GM12875 (cell line): ENCODE results near the gene KCNC1.

Experiments used
- H3K4me3 ChIP-seq: one replicate; pipeline ENCODE4 v1.5.1; 2011; ENCODE audit warnings: low read depth, low read length, control low read depth
- TF ChIP-seq, protein P1 (sequence below): IDR thresholded peaks from 2 replicates; pipeline ENCODE4 v1.5.1; 2011; ENCODE audit warnings: low read depth, mild to moderate bottlenecking, control low read depth, inconsistent platforms, low read length, moderate library complexity, borderline replicate concordance; ENCODE audit not compliant: insufficient read depth

The KCNC1 gene

DNA sequence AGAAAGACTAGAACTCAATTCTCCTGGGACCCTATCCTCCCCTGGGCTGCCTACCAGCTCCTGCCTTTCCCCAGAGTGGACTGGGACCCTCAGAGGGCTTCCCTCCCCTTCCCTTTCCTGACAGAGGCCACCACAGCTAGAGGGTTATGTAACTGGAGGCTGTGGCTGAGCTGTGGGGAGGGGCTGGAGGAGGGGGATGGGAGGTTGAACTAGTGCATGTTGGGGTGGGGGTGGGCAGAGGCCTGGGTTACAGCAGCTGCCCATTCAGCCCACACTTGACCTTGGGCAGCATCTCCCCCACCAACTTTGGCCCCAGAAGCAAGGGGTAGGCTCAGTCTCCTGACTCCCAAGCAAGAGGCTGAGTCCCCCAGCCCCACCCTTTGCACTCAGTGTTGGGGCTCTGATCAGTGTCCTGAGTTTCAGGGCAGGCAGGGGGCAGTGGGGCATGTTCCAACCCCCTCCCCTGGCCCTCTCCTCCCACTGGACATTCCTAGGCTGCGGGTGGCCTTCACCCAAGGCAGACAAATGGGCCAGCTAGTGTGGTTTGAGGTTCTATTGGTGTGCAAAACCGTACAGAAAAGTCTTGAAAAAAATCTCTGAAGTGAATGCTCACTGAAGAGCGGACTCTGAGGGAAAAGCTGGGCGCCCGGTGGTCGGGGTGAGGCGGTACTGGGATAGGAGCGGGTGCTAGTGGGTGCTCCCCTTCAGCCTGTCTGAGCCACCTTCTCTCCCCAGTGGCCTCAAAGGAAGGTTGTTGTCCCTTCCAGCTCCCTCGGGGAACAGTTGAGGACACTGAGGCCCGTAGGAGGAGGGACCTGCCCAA is 3.8 kb downstream of the KCNC1 start:
- no peak overlapping the region for H3K4me3 ChIP-seq
- TF ChIP-seq, protein P1, sequence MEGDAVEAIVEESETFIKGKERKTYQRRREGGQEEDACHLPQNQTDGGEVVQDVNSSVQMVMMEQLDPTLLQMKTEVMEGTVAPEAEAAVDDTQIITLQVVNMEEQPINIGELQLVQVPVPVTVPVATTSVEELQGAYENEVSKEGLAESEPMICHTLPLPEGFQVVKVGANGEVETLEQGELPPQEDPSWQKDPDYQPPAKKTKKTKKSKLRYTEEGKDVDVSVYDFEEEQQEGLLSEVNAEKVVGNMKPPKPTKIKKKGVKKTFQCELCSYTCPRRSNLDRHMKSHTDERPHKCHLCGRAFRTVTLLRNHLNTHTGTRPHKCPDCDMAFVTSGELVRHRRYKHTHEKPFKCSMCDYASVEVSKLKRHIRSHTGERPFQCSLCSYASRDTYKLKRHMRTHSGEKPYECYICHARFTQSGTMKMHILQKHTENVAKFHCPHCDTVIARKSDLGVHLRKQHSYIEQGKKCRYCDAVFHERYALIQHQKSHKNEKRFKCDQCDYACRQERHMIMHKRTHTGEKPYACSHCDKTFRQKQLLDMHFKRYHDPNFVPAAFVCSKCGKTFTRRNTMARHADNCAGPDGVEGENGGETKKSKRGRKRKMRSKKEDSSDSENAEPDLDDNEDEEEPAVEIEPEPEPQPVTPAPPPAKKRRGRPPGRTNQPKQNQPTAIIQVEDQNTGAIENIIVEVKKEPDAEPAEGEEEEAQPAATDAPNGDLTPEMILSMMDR = no peak

DNA sequence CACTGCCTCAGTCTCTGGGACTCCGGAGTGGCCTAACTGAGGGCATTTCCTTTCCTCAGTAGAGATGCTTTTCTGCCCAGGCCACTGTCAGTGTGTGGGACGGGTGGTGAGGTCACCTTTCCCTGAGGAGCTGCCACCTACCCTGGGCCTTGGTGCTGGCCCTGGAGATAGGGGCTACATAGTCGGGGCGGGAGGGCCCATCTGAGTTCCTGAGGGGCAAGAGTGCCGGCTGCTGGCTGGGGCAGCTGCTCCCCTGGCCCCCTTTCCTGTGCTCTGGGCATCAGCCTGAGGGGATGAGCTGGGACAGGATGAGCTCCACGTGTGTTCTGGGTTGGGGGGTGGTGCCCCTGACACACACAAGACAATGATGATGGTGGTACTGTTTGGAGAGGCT is 5.4 kb downstream of the KCNC1 start:
- H3K4me3 ChIP-seq = no peak overlapping the region
- TF ChIP-seq, protein P1 = no peak

DNA sequence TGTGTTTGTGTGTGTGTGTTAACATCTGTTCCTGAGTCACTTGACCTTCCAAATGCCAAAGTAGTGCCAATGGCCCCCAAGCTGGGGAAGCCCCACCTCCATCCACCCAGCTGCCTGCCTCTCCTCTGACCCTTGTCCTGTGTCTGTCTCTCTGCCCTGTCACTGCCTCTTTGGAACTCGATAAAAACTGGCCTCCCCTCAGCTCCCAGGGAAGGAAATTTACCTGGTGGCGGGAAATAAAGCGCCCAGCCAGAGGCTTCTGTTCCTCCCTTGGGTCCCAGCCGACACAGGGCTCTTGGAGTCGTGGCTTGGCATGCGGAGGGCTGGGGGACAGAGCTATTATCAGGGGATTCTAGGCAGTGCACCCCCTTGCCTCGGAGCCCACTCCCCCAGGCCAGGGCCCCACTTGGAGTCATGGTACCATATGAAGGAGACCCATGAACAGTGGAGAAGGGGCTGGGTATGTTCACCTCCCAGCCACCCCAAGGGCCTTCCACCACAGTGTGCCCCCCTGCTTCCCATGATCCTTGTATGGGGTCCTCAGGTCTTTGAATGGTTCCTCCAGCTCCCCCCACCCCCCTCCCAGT is 6.2 kb downstream of the KCNC1 start:
- H3K4me3 ChIP-seq = no peak overlapping the region
- TF ChIP-seq, protein P1 = no peak

GRCh38 chr11:17741487-17741886 is 6.9 kb downstream of the KCNC1 start:
- H3K4me3 ChIP-seq = no peak overlapping the region
- TF ChIP-seq, protein P1 = no peak

DNA sequence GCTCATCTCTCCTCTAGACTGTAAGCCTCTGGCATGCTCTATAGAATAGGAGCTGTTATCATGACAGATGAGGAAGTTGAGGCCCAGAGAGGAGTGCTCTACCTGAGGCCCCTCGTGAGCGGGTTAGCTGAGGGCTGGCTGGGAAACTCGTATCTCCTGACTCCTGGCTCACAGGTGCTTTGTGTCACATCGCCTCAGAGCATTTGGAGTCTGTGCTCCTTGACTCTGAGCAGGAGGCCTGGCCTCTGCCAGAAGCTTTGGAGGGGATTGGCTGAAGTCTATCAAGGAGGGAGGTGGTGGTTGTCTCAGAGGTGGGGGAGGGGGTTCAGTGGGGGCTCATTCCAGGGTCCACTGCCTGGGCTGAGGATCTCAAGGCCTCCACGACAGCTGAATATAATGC is 7.4 kb downstream of the KCNC1 start:
- no peak overlapping the region for H3K4me3 ChIP-seq
- TF ChIP-seq, protein P1 = no peak

GRCh38 chr11:17743026-17743807 is 8.6 kb downstream of the KCNC1 start:
- no peak overlapping the region for H3K4me3 ChIP-seq
- TF ChIP-seq, protein P1 = no peak
